Gastrocnemius medialis (tissue), 4 donors: ENCODE measurements around the gene ZKSCAN5. TPM values are rescaled to one million over a fixed set of nuclear protein-coding genes. Genes with fewer than 3 reads are reported as not detected.
"Not testable (repeated sequence)": the region's sequence is repeated elsewhere in the genome, so short reads cannot be mapped to it uniquely, and the experiment has no call there.

ENCODE experiments used
- ATAC-seq, 2 donors: fragments of 150-250 bp; one replicate each; pipeline ENCODE4 v1.9.1; 2016
- DNase-seq, 2 donors: peaks; one replicate each; pipeline ENCODE4 v3.0.0-alpha.2; 2019
- H3K27ac ChIP-seq, 4 donors: fragments of 200-600 bp; sonication (generic); 1 replicate in 1 of 4; 2 replicates in 3 of 4; pipeline ENCODE4 v1.5.1; 2016 to 2018; ENCODE audit warnings: mild to moderate bottlenecking in 2 of 4, moderate library complexity in 1 of 4
- H3K27me3 ChIP-seq, 3 donors: fragments of 200-600 bp; sonication (generic) in 2 of 3; 1 replicate in 1 of 3; 2 replicates in 2 of 3; pipeline versions ENCODE4 v1.5.1 to v1.6.0; 2016 to 2019; ENCODE audit warnings: mild to moderate bottlenecking in 1 of 3, moderate library complexity in 1 of 3
- H3K36me3 ChIP-seq, 2 donors: fragments of 200-600 bp; sonication (generic) in 1 of 2; one replicate each; pipeline ENCODE4 v1.5.1; 2017 to 2018
- H3K4me1 ChIP-seq, 2 donors: fragments of 200-600 bp; sonication (generic) in 1 of 2; one replicate each; pipeline ENCODE4 v1.5.1; 2016 to 2017; ENCODE audit warnings: mild to moderate bottlenecking in 2 of 2
- H3K4me3 ChIP-seq, 4 donors: fragments of 200-600 bp; sonication (generic) in 3 of 4; 1 replicate in 1 of 4; 2 replicates in 3 of 4; pipeline ENCODE4 v1.5.1; 2016 to 2019; ENCODE audit warnings: mild to moderate bottlenecking in 2 of 4
- H3K9me3 ChIP-seq, 3 donors: fragments of 200-600 bp; sonication (generic) in 2 of 3; 1 replicate in 1 of 3; 2 replicates in 2 of 3; pipeline ENCODE4 v1.5.1; 2016 to 2019
- POLR2A ChIP-seq, 2 donors: fragments of 450-650 bp; IDR thresholded peaks; one replicate each; pipeline ENCODE4 v1.6.1; 2017; ENCODE audit warnings: antibody characterized with exemption in 2 of 2, mild to moderate bottlenecking in 2 of 2, moderate library complexity in 2 of 2
- in situ Hi-C, 4 donors: fragments of 200-750 bp; cut with MboI; loops; one replicate each; pipeline versions ENCODE4 v1.15.0 to v1.8.0; 2017; ENCODE audit warnings: low sequenced_read_pairs in 4 of 4
- intact Hi-C: fragments of 100-400 bp; cut with DNase I; formaldehyde crosslinking; loops from one replicate; pipeline ENCODE4 v1.15.1; 2023; ENCODE audit warnings: low total_unique reads
- total RNA-seq, 4 donors: library from RNA; depleted of rRNA; stranded (reverse); fragments of >200 nt; gene quantifications; one replicate each; pipeline versions ENCODE4 v1.1.0 to v1.2.3, GENCODE V29; 2016
- TF ChIP-seq, protein P1 (sequence below), 5 experiments: fragments of 450-650 bp in 3 of 5; fragments of 200-600 bp in 2 of 5; sonication (generic) in 2 of 5; IDR thresholded peaks in 4 of 5; conservative IDR thresholded peaks in 1 of 5; 1 replicate in 4 of 5; 2 replicates in 1 of 5; pipeline ENCODE4 v1.5.1; 2016 to 2019; ENCODE audit warnings: antibody characterized with exemption in 5 of 5, mild to moderate bottlenecking in 3 of 5, moderate library complexity in 3 of 5

Gene ZKSCAN5
- total RNA-seq, 4 donors from 2014 or later: 7.3 to 12.3 (median 10.5) TPM

DNA sequence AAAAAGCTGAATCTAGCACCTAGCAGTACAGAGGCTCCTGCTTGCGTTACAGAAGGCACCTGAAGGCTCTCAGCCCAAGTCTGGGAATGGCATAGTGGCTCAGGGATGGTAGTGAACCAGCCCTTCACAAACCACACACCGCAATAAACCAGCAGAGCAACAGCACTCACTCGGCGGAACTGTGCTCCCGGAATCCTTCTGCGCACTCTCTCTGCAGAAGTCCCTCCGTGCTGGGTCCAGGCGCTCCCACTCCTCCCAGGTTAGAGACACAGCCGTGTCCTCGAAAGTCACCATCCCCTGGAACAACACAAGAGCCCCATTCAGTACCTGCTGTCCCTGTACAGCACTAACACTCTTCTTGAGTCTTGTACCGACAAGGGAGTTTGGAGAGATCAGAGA lies 5.9 kb upstream of the ZKSCAN5 start:
- DNase-seq (no peak), ATAC-seq (no peak)
- intact Hi-C loops (no loop called here), in situ Hi-C loops (no loop called here)
- Histone ChIP-seq H3K9me3 (peaks cover 2 to 14% (median 4%) of the 10 kb centered on the region in 3 donors), H3K27me3 (no peaks in the 10 kb centered on the region), H3K4me3 (peak overlapping the region; percentile 77 to 97 (median 94)), H3K4me1 (peaks cover 24 to 32% of the 10 kb centered on the region in 2 donors), H3K36me3 (peaks cover 9 to 43% of the 10 kb centered on the region in 2 donors), H3K27ac (peak overlapping the region; percentile 90 to 97 (median 92))
- TF ChIP-seq, protein P1, sequence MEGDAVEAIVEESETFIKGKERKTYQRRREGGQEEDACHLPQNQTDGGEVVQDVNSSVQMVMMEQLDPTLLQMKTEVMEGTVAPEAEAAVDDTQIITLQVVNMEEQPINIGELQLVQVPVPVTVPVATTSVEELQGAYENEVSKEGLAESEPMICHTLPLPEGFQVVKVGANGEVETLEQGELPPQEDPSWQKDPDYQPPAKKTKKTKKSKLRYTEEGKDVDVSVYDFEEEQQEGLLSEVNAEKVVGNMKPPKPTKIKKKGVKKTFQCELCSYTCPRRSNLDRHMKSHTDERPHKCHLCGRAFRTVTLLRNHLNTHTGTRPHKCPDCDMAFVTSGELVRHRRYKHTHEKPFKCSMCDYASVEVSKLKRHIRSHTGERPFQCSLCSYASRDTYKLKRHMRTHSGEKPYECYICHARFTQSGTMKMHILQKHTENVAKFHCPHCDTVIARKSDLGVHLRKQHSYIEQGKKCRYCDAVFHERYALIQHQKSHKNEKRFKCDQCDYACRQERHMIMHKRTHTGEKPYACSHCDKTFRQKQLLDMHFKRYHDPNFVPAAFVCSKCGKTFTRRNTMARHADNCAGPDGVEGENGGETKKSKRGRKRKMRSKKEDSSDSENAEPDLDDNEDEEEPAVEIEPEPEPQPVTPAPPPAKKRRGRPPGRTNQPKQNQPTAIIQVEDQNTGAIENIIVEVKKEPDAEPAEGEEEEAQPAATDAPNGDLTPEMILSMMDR (IDR thresholded peaks at IDR 0.05 in 4 of 5, conservative IDR thresholded peaks at IDR 0.05 in 1 of 5): no peak
- TF ChIP-seq POLR2A (IDR thresholded peaks at IDR 0.05): no peak

DNA sequence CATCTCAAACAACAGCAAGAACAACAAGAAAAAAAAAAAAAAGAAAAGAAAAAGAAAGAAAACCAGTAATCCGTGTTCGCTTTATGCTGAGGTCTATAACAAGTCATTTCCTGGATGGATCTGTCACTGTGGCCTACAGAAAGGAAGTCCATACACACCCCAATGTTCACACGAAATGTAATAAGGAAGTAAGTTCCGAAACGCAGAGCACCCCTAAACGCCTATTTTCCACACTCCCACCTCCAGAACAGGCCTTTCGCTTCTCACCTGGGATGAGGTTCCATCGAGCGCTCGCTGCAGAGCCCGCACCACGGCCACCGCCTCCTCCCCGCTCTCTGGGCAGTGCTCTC lies 5.1 kb upstream of the ZKSCAN5 start:
- no peak for ATAC-seq
- intact Hi-C loops: no loop called here
- H3K4me1 ChIP-seq: peaks cover 24 to 35% of the 10 kb centered on the region in 2 donors

DNA sequence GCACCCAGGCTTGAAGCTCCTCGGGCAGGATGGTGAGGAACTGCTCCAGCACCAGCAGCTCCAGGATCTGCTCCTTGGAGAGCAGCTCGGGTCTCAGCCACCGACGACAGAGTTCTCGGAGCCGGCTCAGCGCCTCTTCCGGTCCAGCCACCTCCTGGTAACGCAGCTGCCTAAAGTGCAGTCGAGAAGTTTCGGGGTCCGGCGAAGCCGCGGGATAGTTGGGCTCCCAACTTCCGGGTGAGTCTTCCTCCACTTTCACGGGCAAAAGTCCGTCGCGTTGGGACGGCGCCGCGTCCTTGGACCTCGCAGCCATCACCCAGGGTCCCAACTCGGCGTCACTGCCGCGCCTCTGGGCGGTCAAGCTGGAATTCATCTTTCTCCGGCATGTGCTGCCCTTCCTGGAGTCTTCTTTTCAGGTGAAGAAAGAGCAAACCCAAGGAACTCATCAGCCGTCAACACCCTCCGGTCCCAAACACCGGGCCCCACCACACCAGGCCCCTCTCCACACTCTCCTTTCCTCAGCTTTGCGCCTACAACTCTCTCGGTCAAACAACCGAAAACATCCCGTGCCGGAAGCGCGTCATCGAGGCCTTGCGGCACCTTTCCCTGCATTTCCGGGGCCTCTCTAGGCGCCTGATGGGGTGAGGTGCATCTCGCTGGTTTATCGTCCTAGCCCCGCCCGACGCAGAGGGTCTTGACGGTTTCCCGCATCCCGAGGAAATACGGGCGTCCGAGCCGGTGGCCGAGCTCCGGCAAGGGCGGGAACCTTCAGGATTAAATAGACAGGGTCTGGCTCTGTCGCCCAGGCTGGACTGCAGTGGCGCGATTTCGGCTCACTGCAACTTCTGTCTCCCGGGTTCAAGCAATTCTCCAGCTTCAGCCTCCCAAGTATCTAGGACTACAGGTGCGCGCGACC lies 4.5 kb upstream of the ZKSCAN5 start, which contains the start of gene ZNF394:
TSS of gene ZNF394 (minus strand) at position 561 of the 916 bp plus-strand sequence. CDS start at position 373, 188 bp downstream.
- DNase-seq (peak; percentile 83 to 87), ATAC-seq (peak; percentile 52 to 61)
- TF ChIP-seq POLR2A (IDR thresholded peaks at IDR 0.05): peak; percentile 75 to 77
- TF ChIP-seq, protein P1 (IDR thresholded peaks at IDR 0.05 in 4 of 5, conservative IDR thresholded peaks at IDR 0.05 in 1 of 5): no peak
- H3K27me3 ChIP-seq: no peaks in the 10 kb centered on the region
- peaks cover 2 to 28% of the 10 kb centered on the region in 2 donors for H3K36me3 ChIP-seq
- intact Hi-C loops (loop anchor here (5.0 kb wide), 1 partner anchor 173 kb away; the partner anchor contains the start of gene ARPC1A), in situ Hi-C loops (loop anchor here in 2 of 4 donors (5.0 to 10.0 kb wide), 2 partner anchors 52 to 55 kb away; partner anchors contain the start of genes FAM200A (in 2 of the 2) and ZNF655 (in 1 of the 2))
- H3K4me3 ChIP-seq: peak within 1 kb of the TSS; percentile 77 to 97 (median 94)
- H3K4me1 ChIP-seq: peaks cover 24 to 35% of the 10 kb centered on the region in 2 donors
- H3K27ac ChIP-seq: peak within 1 kb of the TSS; percentile 90 to 97 (median 92)
- no peaks in the 10 kb centered on the region for H3K9me3 ChIP-seq

More for the DNA sequence above, 5.1 kb upstream of the ZKSCAN5 start:
- no peaks in the 10 kb centered on the region for H3K27me3 ChIP-seq
- in situ Hi-C loops: no loop called here
- peaks cover 0 to 6% (median 0%) of the 10 kb centered on the region in 3 donors for H3K9me3 ChIP-seq
- DNase-seq: no peak
- H3K36me3 ChIP-seq: peaks cover 2 to 35% of the 10 kb centered on the region in 2 donors
- peak overlapping the region; percentile 90 to 97 (median 92) for H3K27ac ChIP-seq
- no peak for TF ChIP-seq POLR2A (IDR thresholded peaks at IDR 0.05)
- TF ChIP-seq, protein P1 (IDR thresholded peaks at IDR 0.05 in 4 of 5, conservative IDR thresholded peaks at IDR 0.05 in 1 of 5): no peak
- peak overlapping the region; percentile 77 to 97 (median 94) for H3K4me3 ChIP-seq

DNA sequence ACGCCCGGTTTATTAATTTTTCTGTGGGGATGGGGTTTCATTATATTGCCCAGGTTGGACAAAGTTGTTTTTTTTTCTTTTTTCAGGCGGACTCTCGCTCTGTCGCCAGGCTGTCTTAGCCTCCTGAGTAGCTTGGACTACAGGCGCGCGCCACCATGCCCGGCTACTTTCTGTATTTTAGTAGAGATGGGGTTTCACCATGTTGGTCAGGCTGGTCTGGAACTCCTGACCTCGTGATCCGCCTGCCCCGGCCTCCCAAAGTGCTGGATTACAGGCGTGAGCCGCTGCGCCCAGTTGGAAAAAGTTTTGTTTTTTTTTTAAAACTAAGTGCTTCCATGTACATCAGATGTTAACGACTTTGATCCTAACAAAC lies 3.8 kb upstream of the ZKSCAN5 start:
- DNase-seq (no peak), ATAC-seq (no peak)
- Histone ChIP-seq H3K27me3 (no peaks in the 10 kb centered on the region), H3K9me3 (no peaks in the 10 kb centered on the region), H3K36me3 (peaks cover 2 to 22% of the 10 kb centered on the region in 2 donors), H3K4me3 (peak overlapping the region; percentile 77 to 97 (median 94)), H3K27ac (peak overlapping the region; percentile 90 to 97 (median 92)), H3K4me1 (peaks cover 27 to 39% of the 10 kb centered on the region in 2 donors)
- in situ Hi-C loops (loop anchor here in 2 of 4 donors (5.0 to 10.0 kb wide), 2 partner anchors 52 to 54 kb away; partner anchors contain the start of genes FAM200A (in 2 of the 2) and ZNF655 (in 1 of the 2)), intact Hi-C loops (loop anchor here (5.0 kb wide), 1 partner anchor 173 kb away; the partner anchor contains the start of gene ARPC1A)
- TF ChIP-seq, protein P1 (IDR thresholded peaks at IDR 0.05 in 4 of 5, conservative IDR thresholded peaks at IDR 0.05 in 1 of 5): no peak
- TF ChIP-seq POLR2A (IDR thresholded peaks at IDR 0.05): no peak

DNA sequence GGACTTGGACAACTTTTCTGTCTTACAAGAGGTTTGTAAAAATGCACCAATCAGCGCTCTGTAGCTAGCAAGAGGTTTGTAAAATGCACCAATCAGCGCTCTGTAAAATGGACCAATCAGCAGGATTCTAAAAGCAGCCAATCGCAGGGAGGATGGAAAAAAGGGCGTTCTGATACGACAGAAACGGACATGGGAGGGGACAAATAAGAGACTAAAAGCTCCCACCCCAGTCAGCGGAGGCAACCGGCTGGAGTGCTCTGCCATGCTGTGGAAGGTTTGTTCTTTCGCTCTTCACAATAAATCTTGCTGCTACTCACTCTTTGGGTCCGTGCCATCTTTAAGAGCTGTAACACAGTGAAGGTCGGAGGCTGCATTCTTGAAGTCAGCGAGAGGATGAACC lies 3.2 kb upstream of the ZKSCAN5 start:
- not testable (repeated sequence) for DNase-seq, H3K4me3 ChIP-seq, H3K9me3 ChIP-seq, ATAC-seq, H3K27me3 ChIP-seq
- Histone ChIP-seq H3K36me3 (peaks cover 2 to 16% of the 10 kb centered on the region in 2 donors), H3K4me1 (peaks cover 33 to 45% of the 10 kb centered on the region in 2 donors), H3K27ac (peak overlapping the region in 1 of 4 donors; percentile 90)
- intact Hi-C loops: loop anchor here (5.0 kb wide), 1 partner anchor 174 kb away; the partner anchor contains the start of gene ARPC1A
- in situ Hi-C loops: loop anchor here in 2 of 4 donors (5.0 to 10.0 kb wide), 2 partner anchors 51 to 54 kb away; partner anchors contain the start of genes FAM200A (in 2 of the 2) and ZNF655 (in 1 of the 2)
